ENCODE data around the gene PTGDR2.

DNA sequence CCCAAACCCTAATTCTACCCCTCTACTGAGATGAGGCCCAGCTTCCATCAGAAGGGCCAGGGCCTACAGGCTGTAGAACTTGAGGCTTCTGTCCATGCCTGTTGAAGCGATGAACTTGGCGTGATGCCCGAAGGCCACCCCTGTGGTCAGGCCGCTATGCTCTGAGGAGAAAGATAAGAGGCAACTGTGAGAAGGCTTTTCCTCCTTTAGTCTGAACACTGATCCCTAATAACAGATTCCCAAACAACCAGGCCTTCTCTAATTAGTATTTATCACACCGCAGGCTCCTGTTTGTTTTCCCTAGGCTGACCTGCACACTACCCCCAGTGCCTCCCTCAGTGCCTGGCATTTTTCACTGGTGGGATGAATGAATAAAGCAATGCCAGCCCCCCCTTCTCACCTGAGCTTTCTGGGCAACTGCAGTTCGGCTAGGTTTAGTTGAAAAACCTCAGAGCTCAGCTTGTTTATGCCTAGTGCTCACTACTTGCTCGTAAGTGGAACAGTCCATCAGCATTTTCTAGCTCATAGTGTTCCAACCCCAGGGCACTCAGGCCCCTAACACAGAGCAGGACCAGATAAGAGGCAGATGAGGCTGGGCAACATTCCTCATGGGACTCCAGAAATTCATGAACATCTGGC is 35.5 kb upstream of the PTGDR2 start:
- TF ChIP-seq, protein P1, sequence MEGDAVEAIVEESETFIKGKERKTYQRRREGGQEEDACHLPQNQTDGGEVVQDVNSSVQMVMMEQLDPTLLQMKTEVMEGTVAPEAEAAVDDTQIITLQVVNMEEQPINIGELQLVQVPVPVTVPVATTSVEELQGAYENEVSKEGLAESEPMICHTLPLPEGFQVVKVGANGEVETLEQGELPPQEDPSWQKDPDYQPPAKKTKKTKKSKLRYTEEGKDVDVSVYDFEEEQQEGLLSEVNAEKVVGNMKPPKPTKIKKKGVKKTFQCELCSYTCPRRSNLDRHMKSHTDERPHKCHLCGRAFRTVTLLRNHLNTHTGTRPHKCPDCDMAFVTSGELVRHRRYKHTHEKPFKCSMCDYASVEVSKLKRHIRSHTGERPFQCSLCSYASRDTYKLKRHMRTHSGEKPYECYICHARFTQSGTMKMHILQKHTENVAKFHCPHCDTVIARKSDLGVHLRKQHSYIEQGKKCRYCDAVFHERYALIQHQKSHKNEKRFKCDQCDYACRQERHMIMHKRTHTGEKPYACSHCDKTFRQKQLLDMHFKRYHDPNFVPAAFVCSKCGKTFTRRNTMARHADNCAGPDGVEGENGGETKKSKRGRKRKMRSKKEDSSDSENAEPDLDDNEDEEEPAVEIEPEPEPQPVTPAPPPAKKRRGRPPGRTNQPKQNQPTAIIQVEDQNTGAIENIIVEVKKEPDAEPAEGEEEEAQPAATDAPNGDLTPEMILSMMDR (IDR thresholded peaks at IDR 0.05): no peak
- TF ChIP-seq POLR2A (IDR thresholded peaks at IDR 0.05): no peak

All from thyroid gland (tissue), 4 donors.